Stimulated activated CD4-positive, alpha-beta T cell treated with anti-CD3 and anti-CD28 coated beads, TNF-alpha, amount 100 ng/mL, for 1 hour (primary cell): Measurements from ENCODE around the gene TEDC1.
A peak's percentile ranks its signal among the peaks of the same experiment; 100 is the strongest.

Experiments used
- DNase-seq, 3 donors: peaks; one replicate each; pipeline ENCODE4 v3.0.0-alpha.2; 2020; ENCODE audit warnings: low read depth in 3 of 3, low spot score in 1 of 3

Gene TEDC1

DNA sequence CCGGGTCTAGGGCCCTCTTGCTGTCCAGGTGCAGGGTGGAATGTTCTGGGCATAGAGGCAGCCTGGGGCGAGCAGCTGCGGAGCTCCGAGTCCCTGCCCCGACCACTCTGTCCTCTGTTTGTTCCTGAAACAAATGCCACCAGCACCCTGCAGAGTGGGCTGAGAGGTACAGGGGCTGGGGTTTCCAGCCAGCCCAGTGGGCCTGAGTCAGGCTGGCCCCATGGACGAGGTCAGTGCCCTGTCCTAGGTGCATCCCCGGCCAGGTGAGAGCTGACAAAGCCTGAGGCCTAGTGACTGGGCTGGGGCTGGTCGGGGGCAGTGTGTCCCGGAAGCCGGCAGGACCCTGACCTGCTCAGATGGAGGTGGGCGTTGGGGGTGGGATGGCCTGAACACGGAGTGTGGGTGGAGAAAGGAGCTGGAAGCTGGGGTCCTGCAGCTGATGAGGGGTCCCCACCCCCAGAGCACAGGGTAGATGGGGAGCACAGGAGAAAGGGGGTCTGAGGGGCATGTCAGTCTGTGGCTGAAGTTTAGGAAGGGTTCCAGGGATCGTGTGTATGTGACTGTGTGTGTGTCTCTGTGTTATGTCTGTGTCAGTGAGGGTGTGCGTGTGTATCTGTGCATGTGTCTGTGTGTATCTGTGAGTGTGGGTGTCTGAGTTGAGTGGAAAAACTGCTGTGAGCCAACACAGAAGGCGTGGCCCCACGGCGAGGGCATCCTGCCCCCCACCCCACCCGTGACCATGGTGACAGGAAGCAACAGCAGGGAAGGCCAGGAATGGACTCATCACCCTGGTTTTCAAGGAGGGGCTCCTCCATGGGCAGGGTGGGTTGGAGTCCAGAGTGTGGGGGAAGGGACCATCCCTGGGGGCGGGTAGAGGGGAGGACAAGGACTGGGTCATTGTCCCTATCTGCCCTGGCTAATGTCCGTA is 6.7 kb upstream of the TEDC1 start:
- peak in 1 of 3 donors; percentile 37 for DNase-seq

DNA sequence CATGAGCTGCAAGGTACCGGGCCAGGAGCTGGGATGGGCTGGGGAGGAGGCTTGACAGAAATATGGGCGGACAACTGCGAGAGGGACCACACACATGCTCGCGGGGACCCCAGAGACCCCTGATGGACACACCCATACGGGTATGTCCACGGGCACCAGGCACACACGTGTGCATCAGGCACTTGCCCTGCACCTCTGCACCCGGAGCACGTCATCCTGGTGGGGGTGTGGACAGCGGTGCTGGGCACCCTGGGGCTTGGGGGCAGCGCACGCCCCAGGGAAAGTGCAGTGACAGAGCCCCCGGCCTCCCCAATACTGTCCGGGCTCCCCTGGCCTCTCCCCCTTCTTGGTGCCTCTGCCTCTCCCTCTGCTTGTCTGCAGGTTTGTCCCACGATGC is 6.1 kb upstream of the TEDC1 start:
- DNase-seq = no peak

DNA sequence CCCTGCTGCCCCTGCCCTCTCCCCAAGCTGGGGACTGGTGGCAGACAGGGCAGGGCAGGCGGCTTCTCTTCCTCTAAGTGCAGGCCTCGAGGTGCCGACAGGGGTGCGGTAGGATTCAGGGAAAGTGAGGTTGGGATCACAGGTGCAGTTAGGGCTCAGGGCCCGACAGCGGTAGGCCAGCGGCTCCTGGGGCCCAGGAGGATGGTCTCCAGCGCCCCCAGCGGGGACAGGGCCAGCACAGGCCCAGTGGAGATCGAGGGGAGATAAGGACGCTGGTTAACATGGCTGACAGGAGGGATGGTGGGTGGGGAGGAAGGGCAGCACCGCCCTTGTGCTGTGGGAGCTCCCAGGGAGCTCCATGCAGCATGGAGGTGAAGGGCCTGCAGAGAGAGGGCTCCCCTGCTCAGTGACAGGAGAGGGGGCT is 5.3 kb upstream of the TEDC1 start:
- no peak for DNase-seq

DNA sequence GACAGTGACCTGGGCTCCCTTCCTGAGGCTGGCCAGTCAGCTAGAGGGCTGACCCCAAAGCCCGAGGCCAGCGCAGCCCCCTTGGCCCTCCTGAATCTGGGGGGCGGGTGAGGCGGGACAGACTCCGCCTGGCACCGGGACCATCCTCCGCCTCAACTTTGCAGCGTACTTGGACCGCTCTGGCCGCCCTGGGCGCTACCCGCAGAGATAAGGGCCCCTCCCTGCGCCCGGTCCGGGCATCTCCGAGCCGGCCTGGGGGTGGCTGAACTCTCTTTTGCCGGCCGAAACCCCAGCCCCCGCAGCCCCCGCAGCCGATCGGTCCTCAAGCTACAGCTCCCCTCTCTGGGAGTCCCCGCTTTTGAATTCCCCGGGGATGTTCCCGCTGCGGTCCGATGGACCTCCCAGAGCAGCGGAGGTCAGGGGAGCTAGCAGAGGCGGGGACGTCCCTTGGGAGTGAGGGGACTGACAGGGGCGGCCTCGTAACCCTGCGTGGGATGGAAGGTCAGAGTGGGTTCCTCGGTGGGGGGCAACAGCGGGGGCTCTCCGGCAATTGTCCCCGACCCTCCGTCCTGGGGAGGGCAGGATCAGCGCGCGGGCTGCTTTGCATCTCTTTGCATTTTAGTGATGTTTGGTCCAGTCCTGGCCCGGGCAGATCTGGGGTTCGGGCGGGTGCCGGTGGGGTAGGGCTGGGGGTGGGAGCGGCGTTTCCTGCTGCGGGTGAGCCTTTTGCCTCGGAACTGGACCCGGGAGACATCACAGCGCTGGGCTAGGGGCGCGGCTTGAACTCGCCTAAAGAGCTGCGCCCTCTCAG is 4.7 kb upstream of the TEDC1 start, which contains the start of gene CRIP1:
TSS of gene CRIP1 (plus strand) at position 724 of the 811 bp plus-strand sequence. CDS start 374 bp downstream, outside the sequence.
- DNase-seq = no peak

DNA sequence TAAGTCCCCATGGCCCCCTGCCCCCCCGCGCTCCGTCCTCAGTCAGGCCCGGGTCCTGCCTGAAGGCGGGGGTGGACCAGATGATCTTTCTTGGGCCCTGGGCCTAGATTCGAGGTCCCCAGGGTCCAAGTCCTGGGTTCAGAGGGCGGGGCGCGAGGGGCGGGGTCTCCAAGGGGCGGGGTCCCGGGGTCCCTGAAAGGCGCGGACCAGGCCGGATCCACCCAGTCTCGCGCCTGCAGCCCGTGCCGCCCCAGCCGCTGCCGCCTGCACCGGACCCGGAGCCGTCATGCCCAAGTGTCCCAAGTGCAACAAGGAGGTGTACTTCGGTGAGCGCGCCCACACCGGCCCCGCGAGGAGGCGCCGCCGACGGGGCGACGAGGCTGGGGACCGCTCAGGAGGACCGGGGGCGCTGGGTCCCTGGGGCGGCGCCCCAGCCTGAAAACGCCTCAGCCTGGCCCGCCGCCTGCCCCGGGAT is 4.0 kb upstream of the TEDC1 start:
- peak in 1 of 3 donors; percentile 35 for DNase-seq

DNA sequence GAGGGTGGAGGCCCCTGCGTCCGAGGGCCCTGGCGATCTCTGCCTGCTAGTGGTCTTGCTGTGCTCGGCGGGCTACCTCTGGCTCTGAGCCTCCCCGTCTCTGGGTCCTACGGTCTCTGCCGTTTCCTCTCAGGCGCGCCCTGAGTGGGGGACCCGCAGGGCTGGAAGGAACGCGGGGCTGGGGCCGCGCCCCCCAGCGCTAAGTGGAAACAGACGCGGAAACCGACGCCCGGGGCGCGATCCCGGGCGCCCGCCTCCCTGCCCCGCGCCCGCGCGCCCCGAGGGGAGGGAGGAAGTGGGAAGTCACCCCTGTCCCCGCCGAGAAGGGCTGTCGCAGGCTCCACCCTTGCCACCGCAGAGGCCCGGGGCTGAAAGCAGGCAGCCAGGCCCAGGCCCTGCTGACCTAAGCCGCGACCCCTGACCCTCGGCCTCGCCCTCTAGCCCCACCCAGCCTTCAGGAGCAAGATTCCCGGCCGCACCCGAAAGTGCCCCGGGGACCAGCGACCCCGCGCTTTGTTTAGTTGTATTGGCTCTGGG is 3.5 kb upstream of the TEDC1 start:
- peak in 1 of 3 donors; percentile 57 for DNase-seq

DNA sequence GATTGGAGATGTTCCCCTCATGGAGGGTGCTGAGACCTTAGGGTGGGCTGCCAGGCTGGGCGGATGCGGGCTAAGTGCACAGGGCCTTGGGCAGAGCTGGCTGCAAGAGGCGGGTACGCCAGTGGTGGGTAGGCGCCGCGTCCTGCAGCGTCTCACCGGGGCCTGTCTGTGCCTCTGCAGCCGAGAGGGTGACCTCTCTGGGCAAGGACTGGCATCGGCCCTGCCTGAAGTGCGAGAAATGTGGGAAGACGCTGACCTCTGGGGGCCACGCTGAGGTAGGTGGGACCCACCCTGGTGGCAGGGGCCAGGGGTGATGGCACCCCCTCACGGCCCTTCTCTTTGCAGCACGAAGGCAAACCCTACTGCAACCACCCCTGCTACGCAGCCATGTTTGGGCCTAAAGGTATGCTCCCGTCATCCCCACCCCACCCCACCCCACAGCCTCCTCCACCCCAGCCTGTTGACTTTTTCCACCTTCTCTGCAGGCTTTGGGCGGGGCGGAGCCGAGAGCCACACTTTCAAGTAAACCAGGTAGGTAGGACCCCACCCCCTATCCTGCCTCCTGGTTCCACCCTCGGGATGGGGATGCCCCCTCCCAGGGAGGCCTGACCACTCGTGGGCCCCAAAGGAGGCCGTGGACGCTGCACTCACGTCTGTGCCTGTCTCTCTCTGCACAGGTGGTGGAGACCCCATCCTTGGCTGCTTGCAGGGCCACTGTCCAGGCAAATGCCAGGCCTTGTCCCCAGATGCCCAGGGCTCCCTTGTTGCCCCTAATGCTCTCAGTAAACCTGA is 2.9 kb upstream of the TEDC1 start:
- DNase-seq = no peak

DNA sequence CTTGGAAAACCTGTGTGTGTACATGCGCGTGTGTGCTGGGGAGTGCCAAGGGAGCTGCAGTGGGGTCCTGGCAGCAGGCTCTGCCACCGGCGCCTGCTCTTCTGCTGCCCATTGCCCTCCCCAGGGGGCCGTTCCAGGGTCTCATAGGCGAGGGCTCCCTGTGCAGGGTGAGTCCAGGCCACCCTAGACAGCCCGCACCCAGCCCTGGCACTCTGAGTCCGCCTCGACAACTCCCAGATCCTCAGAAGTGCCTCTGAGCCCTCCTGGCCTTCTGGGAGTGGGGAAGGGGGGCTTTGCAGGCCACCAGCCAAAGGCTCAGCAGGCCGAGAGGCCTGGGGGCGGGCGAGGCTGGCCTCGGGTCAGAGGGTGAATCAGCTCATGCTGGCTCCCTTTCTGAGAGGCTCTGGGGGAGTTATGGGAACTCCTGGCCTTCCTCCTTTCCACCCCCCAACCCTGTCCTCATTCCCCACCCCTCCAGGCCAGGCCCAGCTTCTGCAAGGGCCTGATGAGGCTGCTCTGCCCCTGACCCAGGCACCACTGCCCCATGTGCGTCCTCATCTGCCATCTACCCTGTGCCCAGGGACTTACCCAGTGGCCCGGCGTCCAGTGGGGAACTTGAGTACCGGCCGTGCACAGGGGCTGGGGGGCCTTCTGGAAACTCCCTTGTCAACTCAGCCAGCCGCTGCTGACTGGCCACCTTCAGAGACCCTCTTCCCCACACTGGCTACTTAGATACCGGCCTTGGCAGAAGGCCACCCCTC is 2.1 kb upstream of the TEDC1 start:
- DNase-seq = no peak

DNA sequence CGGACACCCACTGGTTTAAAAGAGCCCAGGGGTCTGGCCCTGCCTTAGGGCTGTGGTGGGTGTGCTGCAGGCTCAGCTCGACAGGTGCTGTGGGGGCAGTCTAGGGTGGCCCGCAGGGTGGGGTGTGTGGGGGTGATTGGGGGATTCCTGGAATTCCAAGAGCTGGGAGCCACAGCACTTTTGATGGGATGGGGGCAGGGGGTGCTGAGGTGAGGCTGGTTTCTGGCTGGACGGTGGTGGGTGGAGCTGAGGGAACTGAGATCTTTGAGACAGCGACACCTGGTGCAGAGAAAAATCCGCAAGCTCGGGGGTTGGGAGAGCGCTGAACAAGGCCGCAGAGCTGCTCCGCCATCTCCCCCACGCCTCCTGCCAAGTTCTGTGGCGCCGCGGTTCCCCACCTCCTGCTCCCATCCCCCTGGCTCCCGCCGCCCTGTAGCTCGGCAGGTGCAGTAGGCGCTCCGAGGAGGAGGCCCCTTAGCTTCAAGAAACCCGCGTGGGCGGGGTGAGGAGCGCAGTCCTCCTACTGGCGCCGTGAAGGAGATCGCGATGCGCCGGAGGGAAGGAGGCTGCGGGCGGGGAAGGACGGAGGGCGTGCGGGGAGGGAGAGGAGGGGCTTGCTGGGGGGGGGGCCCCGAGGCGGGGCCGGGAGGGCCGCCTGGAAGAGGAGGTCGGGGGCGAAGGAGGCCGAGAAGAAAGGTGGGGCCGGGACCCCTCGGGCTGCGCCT is 1.3 kb upstream of the TEDC1 start:
- DNase-seq = peak; percentile 66 to 77 (median 72)

DNA sequence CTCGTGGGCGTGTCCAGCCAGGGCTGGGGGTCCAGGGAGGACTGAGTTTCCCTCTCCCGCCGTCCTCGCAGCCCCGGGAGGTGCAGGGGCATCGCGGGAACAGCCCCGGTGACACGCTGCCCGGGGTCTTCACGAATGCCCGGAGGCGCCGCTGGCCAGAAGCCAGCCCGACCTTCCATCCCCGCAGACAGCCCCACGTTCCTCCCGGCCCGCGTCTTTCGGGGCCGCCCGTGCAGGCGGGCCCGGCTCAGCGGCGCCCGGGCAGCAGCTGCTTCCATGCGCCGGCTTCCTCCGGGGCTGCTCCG is 827 bp upstream of the TEDC1 start:
- no peak for DNase-seq

DNA sequence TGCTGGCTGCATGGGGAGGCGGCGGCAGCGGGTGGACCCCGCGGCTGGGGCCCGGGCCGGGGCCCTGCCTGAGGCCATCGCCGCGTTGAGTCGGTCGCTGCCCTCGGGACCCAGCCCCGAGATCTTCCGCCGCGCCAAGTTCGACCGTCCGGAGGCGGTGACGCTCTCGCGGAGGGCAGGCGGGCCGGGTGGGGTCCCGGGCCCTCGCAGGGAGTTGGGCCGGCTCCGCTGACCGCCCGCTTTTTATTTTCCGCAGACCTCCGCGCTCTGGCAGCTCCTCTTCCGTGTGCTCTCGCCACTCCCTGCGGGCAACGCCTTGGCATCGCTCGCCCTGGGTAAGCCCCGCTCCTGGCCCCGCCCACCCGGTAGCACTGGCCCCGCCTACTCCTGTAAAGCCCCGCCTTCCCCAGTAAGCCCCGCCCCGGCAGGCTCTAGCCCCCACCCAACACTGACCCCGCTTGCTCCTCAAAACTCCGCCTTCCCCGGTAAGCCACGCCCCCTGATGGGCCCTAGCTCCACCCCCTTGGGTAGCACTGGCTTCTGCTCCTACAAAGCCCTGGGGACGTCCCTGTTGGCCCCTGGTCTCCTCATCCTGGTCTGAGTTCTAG is 424 bp downstream of the TEDC1 start:
- DNase-seq = peak in 2 of 3 donors; percentile 66 to 87

DNA sequence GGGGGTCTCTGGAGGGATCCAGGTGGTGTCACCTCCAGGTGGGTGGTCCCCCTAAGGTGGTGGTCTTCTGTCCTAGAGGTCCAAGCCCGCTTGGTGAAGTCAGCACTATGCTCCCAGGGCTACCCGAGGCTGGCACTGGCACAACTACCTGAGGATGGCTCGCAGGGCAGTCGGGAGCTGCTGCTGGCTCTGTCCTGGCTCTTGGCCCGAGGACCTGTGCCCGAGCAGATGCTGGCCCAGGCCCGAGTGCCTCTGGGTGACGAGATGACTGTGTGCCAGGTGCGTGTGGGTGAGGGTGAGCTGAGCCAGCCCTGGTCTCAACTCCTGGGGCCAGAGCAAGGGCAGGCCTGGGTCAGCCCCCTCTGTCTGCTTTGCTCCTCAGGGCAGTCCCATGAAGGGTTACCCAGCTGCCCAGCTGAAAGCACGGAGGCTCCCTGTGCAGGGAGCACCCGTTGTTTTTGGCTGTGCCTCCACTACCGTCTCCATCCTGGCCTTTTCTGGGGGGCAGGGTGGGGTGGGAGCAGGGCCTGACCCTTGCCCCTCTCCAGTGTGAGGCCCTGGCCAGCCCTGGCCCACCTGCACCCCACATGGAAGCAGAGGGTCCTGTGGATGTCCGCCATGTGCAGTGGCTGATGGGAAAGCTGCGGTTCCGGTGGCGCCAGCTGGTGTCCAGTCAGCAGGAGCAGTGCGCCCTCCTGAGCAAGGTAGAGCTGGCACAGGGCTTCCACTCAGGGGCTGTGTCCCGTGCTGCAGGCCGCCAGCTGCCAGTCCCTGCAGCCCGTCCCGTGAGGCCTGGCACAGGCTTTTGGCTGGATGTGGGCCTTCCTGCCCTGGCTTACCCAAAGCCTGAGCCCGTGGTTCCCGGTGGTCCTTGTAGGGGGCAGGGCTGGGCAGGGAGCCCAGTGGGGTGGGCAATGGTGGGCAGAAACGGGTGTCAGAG is 1.3 kb downstream of the TEDC1 start:
- no peak for DNase-seq

DNA sequence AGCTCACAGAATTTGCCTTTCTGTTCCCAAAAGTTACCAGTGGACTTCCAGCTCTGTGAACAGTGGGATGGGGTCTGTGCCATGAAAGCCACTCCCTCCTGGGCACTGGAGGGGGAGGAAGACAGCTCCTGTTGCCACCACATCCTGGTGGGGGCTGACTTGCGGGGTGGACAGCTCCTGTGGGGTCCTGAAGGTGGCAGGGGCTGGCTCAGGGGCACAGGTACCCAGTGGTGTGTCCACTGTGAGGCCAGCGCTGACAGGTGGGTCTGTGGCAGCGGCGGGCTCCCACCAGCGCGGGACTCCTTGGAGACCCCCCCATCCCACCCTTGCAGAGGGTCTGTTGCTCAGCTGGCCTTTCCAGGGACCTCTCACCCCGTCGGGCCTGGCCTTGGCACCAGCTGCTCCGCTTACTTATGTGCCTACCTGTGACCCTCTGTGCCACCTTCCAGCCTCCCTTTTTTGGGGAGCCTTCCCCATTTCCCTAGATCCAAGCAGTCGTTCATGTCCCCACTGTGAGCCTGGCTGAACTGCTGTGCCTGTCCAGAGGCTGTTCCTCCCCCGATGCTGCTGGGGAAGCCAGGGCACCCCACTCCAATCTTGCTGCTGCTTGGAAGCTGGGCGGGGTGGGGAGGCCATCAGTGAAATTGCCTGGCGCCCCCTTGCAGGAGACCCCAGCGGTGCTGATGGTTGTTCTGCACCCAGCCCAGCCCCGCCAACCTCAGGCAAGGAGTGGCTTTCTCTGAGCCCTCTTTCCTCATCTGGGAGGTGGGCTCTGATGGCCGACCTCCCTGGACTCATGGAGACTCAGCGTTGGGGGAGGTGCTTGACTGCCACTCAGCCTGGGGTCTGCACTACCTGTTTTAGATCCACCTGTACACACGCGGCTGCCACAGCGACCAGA is 2.2 kb downstream of the TEDC1 start:
- no peak for DNase-seq

DNA sequence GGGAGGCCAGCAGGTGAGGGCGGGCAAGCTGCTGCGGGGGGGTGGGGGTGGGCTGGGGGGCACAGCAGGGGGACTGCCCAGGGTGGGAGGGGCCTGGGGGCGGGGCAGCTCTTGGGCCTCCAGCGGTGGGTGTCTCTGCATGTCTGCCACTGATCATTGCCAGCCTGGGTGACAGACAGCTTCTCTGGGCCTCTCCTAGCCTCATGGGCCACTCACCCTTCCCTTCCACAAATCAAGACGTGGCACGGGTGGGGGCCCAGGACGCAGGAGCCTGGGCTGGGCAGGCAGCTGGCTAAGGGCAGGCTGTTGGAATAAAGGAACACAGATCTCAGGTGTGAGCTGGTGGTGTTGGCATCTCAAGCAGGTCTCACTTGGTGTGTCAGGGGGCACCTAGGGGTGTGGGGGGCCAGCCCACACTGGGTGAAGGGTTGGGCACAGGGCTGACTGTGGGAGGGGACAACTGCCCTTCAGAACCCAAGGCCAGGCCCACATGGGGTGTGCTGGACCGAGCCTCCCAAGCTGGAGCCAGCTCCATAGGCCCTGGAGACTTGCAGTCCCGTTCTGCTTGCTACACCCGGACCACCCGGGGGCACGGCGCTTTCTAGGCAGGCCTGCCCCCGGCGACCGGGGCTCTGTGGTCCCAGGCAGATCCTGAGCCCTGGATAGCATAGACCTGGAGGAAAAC is 3.0 kb downstream of the TEDC1 start:
- DNase-seq = no peak

DNA sequence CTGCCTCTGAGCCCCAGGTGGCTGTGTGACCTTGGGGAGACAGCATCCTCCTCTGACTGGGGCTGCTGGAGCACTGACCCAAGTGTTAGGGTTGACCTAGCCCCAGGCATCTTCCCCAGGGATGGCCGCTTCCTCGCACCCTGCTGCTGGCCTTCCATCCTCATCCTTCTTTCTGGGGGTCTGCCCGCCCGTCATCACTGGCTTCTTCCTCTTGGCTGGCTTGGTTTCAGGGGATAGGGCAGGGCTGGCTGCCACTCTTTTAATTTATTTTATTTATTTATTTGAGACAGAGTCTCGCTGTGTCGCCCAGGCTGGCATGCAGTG is 3.5 kb downstream of the TEDC1 start:
- no peak for DNase-seq

DNA sequence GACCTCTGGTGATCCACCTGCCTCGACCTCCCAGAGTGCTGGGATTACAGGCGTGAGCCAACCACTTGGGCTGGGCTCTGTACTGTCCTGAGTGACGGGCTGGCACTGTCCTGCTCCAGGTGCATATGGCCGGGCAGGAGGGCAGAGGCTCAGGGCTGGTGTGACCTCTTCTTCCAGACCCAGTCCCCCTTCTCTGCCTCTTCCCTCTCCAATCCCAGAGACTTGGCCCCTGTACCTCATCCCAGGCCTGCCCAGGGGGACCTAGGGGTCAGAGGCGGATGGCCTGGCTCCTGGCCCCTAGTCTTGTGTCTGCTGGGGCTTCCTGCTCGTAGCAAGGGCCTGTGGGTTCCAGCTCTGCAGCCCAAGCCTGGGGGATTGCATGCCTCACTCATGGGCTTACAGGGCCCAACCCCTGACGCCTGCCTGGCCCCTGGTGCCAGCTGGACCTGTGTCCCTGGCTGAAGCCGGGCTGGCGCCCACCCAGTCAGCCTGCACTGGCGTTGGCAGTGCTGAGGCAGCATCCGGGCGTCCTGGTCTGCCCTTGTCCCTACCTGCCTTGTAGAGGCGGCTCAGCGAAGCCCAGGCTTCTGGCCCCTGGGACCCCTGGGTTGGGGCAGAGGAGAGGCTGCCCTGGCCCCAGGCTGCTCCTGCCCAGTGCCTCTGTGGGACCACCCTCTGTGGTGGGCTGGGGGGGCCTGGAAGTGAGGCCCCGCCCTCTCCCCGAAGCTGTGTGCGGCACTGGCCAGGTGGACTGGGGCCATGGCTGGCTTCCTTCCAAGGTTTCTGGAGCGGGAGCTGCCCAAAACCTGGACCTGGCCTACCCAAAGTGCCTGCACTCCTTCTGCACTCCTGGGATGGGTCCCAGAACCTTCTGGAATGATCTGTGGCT is 4.3 kb downstream of the TEDC1 start:
- no peak for DNase-seq
